D341Med (cell line): ENCODE results near the gene ASPDH.
"Not testable (repeated sequence)": the region's sequence is repeated elsewhere in the genome, so short reads cannot be mapped to it uniquely, and the experiment has no call there.

Source experiments
- DNase-seq: peaks from one replicate; pipeline ENCODE4 v3.0.0; 2012; ENCODE audit warnings: low spot score

The ASPDH gene

GRCh38 chr19:50547385-50548190 lies 33.9 kb upstream of the ASPDH start:
- no peak for DNase-seq

- no peak for DNase-seq
Measured at GRCh38 chr19:50546527-50547221, 33.0 kb upstream of the ASPDH start.

GRCh38 chr19:50542943-50543342 lies 29.2 kb upstream of the ASPDH start:
- DNase-seq, result no peak

GRCh38 chr19:50537769-50538230 lies 24.1 kb upstream of the ASPDH start:
- DNase-seq, result peak; percentile 90

GRCh38 chr19:50537306-50537685 lies 23.6 kb upstream of the ASPDH start:
- DNase-seq, result no peak

GRCh38 chr19:50536662-50537305 lies 23.1 kb upstream of the ASPDH start:
- DNase-seq, result no peak

- DNase-seq, result no peak
Measured at GRCh38 chr19:50535672-50536187, 22.0 kb upstream of the ASPDH start.

GRCh38 chr19:50534478-50534877 lies 20.8 kb upstream of the ASPDH start:
- DNase-seq, result no peak

- DNase-seq, result no peak
Measured at GRCh38 chr19:50532952-50533351, 19.2 kb upstream of the ASPDH start.

- DNase-seq, result no peak
Measured at GRCh38 chr19:50531171-50531612, 17.5 kb upstream of the ASPDH start.

- not testable (repeated sequence) for DNase-seq
Measured at GRCh38 chr19:50528052-50528451, 14.3 kb upstream of the ASPDH start.

GRCh38 chr19:50522881-50523280 lies 9.2 kb upstream of the ASPDH start:
- DNase-seq, result no peak

- no peak for DNase-seq
Measured at GRCh38 chr19:50520822-50521465, 7.2 kb upstream of the ASPDH start.

- DNase-seq, result no peak
Measured at GRCh38 chr19:50519006-50519575, 5.4 kb upstream of the ASPDH start.

GRCh38 chr19:50518091-50519005 lies 4.6 kb upstream of the ASPDH start:
- DNase-seq, result no peak

GRCh38 chr19:50517704-50518075 lies 4.0 kb upstream of the ASPDH start:
- no peak for DNase-seq

GRCh38 chr19:50516964-50517703 lies 3.4 kb upstream of the ASPDH start:
- no peak for DNase-seq

- no peak for DNase-seq
Measured at GRCh38 chr19:50516456-50516855, 2.7 kb upstream of the ASPDH start.

- no peak for DNase-seq
Measured at GRCh38 chr19:50515168-50515561, 1.5 kb upstream of the ASPDH start.
